CD4-positive, alpha-beta T cell (primary cell): ENCODE results near the gene DRC3. TPM values are rescaled to one million over a fixed set of nuclear protein-coding genes. Genes with fewer than 3 reads are reported as not detected.

ENCODE experiments used
- ATAC-seq: fragments of 200-7000 bp; cut with Tn5 transposase; one replicate; pipeline ENCODE4 v1.10.0; 2022; ENCODE audit warnings: mild to moderate bottlenecking; ENCODE audit not compliant: poor library complexity
- CTCF ChIA-PET: fragments of 350-600 bp; sonication (Branson Sonifier 250); formaldehyde crosslinking; loops from one replicate; lab custom pipeline; 2021; ENCODE audit warnings: antibody characterized with exemption, inconsistent platforms; lab: Charles Lee
- POLR2A ChIA-PET: fragments of 350-600 bp; sonication (Branson Sonifier 250); formaldehyde crosslinking; loops from one replicate; lab custom pipeline; 2021; ENCODE audit warnings: antibody characterized with exemption, inconsistent platforms; lab: Charles Lee
- DNase-seq, 14 experiments: peaks; one replicate each; pipeline ENCODE4 v3.0.0-alpha.2; 2013 to 2020; ENCODE audit warnings: mixed read lengths in 2 of 14
- H3K27ac ChIP-seq, 2 donors: one replicate each; pipeline versions ENCODE4 v1.5.1 to v1.7.0; 2013; ENCODE audit warnings: low read length in 2 of 2, low read depth in 1 of 2, mild to moderate bottlenecking in 1 of 2
- H3K27me3 ChIP-seq, 2 experiments: 1 replicate in 1 of 2; 2 replicates in 1 of 2; pipeline versions ENCODE4 v1.6.1 to v1.7.0; 2013; ENCODE audit warnings: low read length in 2 of 2, control low read depth in 1 of 2, mild to moderate bottlenecking in 1 of 2, moderate library complexity in 1 of 2; ENCODE audit not compliant: insufficient read depth in 2 of 2, control insufficient read depth in 1 of 2
- H3K36me3 ChIP-seq: one replicate; pipeline ENCODE4 v1.6.1; 2013; ENCODE audit warnings: low read length, control low read depth; ENCODE audit not compliant: insufficient read depth
- H3K4me1 ChIP-seq: one replicate; pipeline ENCODE4 v1.6.1; 2013; ENCODE audit warnings: low read length, control low read depth; ENCODE audit not compliant: insufficient read depth
- H3K4me3 ChIP-seq: one replicate; pipeline ENCODE4 v1.5.1; 2013; ENCODE audit warnings: mild to moderate bottlenecking, low read length, moderate library complexity
- H3K9me3 ChIP-seq, 2 experiments: 1 replicate in 1 of 2; 2 replicates in 1 of 2; pipeline versions ENCODE4 v1.6.1 to v1.7.0; 2013; ENCODE audit warnings: low read length in 2 of 2, mild to moderate bottlenecking in 2 of 2, control low read depth in 1 of 2, moderate library complexity in 1 of 2; ENCODE audit not compliant: control insufficient read depth in 1 of 2, insufficient read depth in 1 of 2
- H3K27ac Mint-ChIP-seq: one replicate; pipeline ENCODE4 v1.8.0; 2020; ENCODE audit warnings: mixed read lengths
- H3K27me3 Mint-ChIP-seq: one replicate; pipeline ENCODE4 v1.8.0; 2021; ENCODE audit warnings: mixed read lengths
- H3K36me3 Mint-ChIP-seq: one replicate; pipeline ENCODE4 v1.8.0; 2021; ENCODE audit warnings: low read depth, mixed read lengths
- H3K4me1 Mint-ChIP-seq: one replicate; pipeline ENCODE4 v1.8.0; 2021; ENCODE audit warnings: low read depth, mixed read lengths
- H3K4me3 Mint-ChIP-seq: one replicate; pipeline ENCODE4 v1.8.0; 2020; ENCODE audit warnings: mild to moderate bottlenecking, mixed read lengths
- H3K9me3 Mint-ChIP-seq: one replicate; pipeline ENCODE4 v1.8.0; 2020; ENCODE audit warnings: mixed read lengths
- intact Hi-C, 2 experiments: fragments of 100-400 bp; cut with DNase I in 1 of 2; cut with micrococcal nuclease in 1 of 2; formaldehyde crosslinking; loops; one replicate each; pipeline versions ENCODE4 v1.15.1 to v1.9.0; 2023 to 2025; cut with DNase I, micrococcal nuclease
- total RNA-seq, 174 experiments: library from RNA in 2 of 174; stranded (reverse) in 2 of 174; gene quantifications; one replicate each; pipeline ENCODE4 v1.2.3 and lab custom pipeline; 2021 to 2026
- TF ChIP-seq, protein P1 (sequence below): fragments of 200-600 bp; IDR thresholded peaks from one replicate; pipeline ENCODE4 v1.8.0; 2022; ENCODE audit warnings: antibody characterized with exemption, mild to moderate bottlenecking

The DRC3 gene
- total RNA-seq, 2 experiments from 2014 or later: 0.11 TPM; not detected in 1

GRCh38 chr17:18004345-18004744 is 31.7 kb downstream of the DRC3 start:
- peaks cover 12% of the 10 kb centered on the region for H3K36me3 Mint-ChIP-seq
- no peaks in the 10 kb centered on the region for H3K27me3 Mint-ChIP-seq
- Histone ChIP-seq H3K27ac (no peak overlapping the region), H3K4me3 (no peak overlapping the region), H3K27me3 (no peaks in the 10 kb centered on the region), H3K9me3 (no peaks in the 10 kb centered on the region), H3K36me3 (peaks cover 6% of the 10 kb centered on the region), H3K4me1 (no peaks in the 10 kb centered on the region)
- ATAC-seq: no peak
- no peak overlapping the region for H3K4me3 Mint-ChIP-seq
- no peaks in the 10 kb centered on the region for H3K9me3 Mint-ChIP-seq
- TF ChIP-seq, protein P1, sequence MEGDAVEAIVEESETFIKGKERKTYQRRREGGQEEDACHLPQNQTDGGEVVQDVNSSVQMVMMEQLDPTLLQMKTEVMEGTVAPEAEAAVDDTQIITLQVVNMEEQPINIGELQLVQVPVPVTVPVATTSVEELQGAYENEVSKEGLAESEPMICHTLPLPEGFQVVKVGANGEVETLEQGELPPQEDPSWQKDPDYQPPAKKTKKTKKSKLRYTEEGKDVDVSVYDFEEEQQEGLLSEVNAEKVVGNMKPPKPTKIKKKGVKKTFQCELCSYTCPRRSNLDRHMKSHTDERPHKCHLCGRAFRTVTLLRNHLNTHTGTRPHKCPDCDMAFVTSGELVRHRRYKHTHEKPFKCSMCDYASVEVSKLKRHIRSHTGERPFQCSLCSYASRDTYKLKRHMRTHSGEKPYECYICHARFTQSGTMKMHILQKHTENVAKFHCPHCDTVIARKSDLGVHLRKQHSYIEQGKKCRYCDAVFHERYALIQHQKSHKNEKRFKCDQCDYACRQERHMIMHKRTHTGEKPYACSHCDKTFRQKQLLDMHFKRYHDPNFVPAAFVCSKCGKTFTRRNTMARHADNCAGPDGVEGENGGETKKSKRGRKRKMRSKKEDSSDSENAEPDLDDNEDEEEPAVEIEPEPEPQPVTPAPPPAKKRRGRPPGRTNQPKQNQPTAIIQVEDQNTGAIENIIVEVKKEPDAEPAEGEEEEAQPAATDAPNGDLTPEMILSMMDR: no peak
- H3K27ac Mint-ChIP-seq: no peak overlapping the region
- intact Hi-C loops: no loop called here
- POLR2A ChIA-PET: no interaction called here
- DNase-seq: no peak
- H3K4me1 Mint-ChIP-seq: no peaks in the 10 kb centered on the region
- CTCF ChIA-PET: no interaction called here

GRCh38 chr17:18004884-18005305 is 32.2 kb downstream of the DRC3 start:
- POLR2A ChIA-PET: no interaction called here
- Histone ChIP-seq H3K27me3 (no peaks in the 10 kb centered on the region), H3K27ac (no peak overlapping the region), H3K4me3 (no peak overlapping the region), H3K36me3 (peaks cover 8% of the 10 kb centered on the region), H3K9me3 (no peaks in the 10 kb centered on the region), H3K4me1 (no peaks in the 10 kb centered on the region)
- H3K4me3 Mint-ChIP-seq: no peak overlapping the region
- no peaks in the 10 kb centered on the region for H3K4me1 Mint-ChIP-seq
- DNase-seq (no peak), ATAC-seq (no peak)
- H3K27me3 Mint-ChIP-seq: no peaks in the 10 kb centered on the region
- CTCF ChIA-PET: no interaction called here
- intact Hi-C loops: no loop called here
- no peaks in the 10 kb centered on the region for H3K9me3 Mint-ChIP-seq
- TF ChIP-seq, protein P1: no peak
- peaks cover 17% of the 10 kb centered on the region for H3K36me3 Mint-ChIP-seq
- no peak overlapping the region for H3K27ac Mint-ChIP-seq

DNA sequence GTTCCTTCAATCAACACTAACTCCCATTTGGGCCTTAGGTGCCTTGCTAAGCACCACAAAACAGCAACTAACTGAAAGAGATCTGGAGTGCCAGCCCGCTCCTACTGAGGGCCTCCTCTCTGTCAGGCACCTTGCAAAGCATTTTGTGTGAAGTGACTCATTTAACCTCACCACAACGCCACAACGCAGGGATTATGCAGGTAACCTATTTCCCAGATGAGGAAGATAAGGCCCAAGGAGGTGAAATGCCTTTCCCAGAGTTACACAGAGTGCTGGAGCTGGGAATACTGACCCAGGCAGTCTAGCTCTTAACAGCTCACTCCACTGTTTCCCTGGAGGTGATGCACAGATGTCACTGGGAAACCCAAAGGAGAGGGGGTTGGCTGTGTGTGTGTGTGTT is 32.8 kb downstream of the DRC3 start:
- Mint-ChIP-seq H3K4me1 (no peaks in the 10 kb centered on the region), H3K9me3 (no peaks in the 10 kb centered on the region), H3K4me3 (no peak overlapping the region), H3K36me3 (peaks cover 21% of the 10 kb centered on the region), H3K27ac (no peak overlapping the region), H3K27me3 (no peaks in the 10 kb centered on the region)
- Histone ChIP-seq H3K27me3 (no peaks in the 10 kb centered on the region), H3K4me3 (no peak overlapping the region), H3K27ac (no peak overlapping the region), H3K36me3 (peaks cover 8% of the 10 kb centered on the region), H3K4me1 (no peaks in the 10 kb centered on the region), H3K9me3 (no peaks in the 10 kb centered on the region)
- ChIA-PET CTCF (no interaction called here), POLR2A (no interaction called here)
- DNase-seq (no peak), ATAC-seq (no peak)
- intact Hi-C loops: no loop called here
- TF ChIP-seq, protein P1: no peak
